HEK293 (cell line): ENCODE results near the gene DOCK9.

Experiments used
- KLF1 ChIP-seq: fragments of 450-650 bp; formaldehyde crosslinking; IDR thresholded peaks from 2 replicates; pipeline ENCODE4 v1.5.1; 2016; ENCODE audit warnings: missing biosample characterization, missing genetic modification characterization
- MZF1 ChIP-seq: fragments of 450-650 bp; formaldehyde crosslinking; IDR thresholded peaks from 2 replicates; pipeline ENCODE4 v1.5.1; 2017; ENCODE audit warnings: missing biosample characterization, missing genetic modification characterization, borderline replicate concordance
- ZNF274 ChIP-seq, 2 experiments: fragments of 200-500 bp in 1 of 2; fragments of 450-650 bp in 1 of 2; sonication (Bioruptor generic) in 1 of 2; formaldehyde crosslinking in 1 of 2; IDR thresholded peaks; 2 replicates each; pipeline versions ENCODE4 v1.5.1 to v1.6.1; 2014 to 2016; ENCODE audit warnings: borderline replicate concordance in 1 of 2, inconsistent platforms in 1 of 2, low read length in 1 of 2, missing biosample characterization in 1 of 2, missing genetic modification characterization in 1 of 2
- ZNF76 ChIP-seq: fragments of 450-650 bp; formaldehyde crosslinking; IDR thresholded peaks from 2 replicates; pipeline ENCODE4; 2016; ENCODE audit warnings: low read depth, missing biosample characterization, missing genetic modification characterization, borderline replicate concordance
- TF ChIP-seq, protein P1 (sequence below): fragments of 450-650 bp; formaldehyde crosslinking; IDR thresholded peaks from 2 replicates; pipeline ENCODE4 v1.5.1; 2016; ENCODE audit warnings: missing biosample characterization, missing genetic modification characterization
- TF ChIP-seq, protein P2 (sequence below): fragments of 450-650 bp; formaldehyde crosslinking; IDR thresholded peaks from 2 replicates; pipeline ENCODE4 v1.5.1; 2016; ENCODE audit warnings: missing biosample characterization, missing genetic modification characterization

DNA sequence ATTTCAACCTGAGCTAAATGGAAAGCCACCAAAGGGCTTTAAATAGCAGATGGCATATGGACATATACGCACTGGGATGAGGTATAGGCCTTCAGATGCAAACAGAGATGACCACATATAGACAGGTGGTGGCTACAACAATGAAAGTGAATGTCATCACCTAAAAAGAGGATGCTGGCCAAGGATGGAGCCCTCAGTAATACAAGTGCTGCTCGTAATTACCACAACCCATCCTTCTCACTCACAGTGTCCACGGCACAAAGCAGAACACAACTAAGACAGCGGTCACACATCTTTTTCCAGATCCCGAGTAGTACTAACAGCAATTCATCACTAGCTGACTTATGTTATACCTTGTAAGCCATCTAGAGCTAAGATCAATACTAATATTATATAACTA, 18.2 kb upstream of the DOCK9 start:
- no peak for TF ChIP-seq ZNF274 (IDR thresholded peaks at IDR 0.05; ENCODE audit: low read length)
- no peak for TF ChIP-seq ZNF274 (tag by site-specific recombination; IDR thresholded peaks at IDR 0.05; ENCODE audit: borderline replicate concordance)
- TF ChIP-seq MZF1 (tag by site-specific recombination) = no peak
- TF ChIP-seq, protein P1, sequence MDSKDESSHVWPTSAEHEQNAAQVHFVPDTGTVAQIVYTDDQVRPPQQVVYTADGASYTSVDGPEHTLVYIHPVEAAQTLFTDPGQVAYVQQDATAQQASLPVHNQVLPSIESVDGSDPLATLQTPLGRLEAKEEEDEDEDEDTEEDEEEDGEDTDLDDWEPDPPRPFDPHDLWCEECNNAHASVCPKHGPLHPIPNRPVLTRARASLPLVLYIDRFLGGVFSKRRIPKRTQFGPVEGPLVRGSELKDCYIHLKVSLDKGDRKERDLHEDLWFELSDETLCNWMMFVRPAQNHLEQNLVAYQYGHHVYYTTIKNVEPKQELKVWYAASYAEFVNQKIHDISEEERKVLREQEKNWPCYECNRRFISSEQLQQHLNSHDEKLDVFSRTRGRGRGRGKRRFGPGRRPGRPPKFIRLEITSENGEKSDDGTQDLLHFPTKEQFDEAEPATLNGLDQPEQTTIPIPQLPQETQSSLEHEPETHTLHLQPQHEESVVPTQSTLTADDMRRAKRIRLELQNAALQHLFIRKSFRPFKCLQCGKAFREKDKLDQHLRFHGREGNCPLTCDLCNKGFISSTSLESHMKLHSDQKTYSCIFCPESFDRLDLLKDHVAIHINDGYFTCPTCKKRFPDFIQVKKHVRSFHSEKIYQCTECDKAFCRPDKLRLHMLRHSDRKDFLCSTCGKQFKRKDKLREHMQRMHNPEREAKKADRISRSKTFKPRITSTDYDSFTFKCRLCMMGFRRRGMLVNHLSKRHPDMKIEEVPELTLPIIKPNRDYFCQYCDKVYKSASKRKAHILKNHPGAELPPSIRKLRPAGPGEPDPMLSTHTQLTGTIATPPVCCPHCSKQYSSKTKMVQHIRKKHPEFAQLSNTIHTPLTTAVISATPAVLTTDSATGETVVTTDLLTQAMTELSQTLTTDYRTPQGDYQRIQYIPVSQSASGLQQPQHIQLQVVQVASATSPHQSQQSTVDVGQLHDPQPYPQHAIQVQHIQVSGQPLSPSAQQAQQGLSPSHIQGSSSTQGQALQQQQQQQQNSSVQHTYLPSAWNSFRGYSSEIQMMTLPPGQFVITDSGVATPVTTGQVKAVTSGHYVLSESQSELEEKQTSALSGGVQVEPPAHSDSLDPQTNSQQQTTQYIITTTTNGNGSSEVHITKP (tag by site-specific recombination) = no peak
- TF ChIP-seq, protein P2, sequence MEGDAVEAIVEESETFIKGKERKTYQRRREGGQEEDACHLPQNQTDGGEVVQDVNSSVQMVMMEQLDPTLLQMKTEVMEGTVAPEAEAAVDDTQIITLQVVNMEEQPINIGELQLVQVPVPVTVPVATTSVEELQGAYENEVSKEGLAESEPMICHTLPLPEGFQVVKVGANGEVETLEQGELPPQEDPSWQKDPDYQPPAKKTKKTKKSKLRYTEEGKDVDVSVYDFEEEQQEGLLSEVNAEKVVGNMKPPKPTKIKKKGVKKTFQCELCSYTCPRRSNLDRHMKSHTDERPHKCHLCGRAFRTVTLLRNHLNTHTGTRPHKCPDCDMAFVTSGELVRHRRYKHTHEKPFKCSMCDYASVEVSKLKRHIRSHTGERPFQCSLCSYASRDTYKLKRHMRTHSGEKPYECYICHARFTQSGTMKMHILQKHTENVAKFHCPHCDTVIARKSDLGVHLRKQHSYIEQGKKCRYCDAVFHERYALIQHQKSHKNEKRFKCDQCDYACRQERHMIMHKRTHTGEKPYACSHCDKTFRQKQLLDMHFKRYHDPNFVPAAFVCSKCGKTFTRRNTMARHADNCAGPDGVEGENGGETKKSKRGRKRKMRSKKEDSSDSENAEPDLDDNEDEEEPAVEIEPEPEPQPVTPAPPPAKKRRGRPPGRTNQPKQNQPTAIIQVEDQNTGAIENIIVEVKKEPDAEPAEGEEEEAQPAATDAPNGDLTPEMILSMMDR (tag by site-specific recombination) = no peak
- TF ChIP-seq ZNF76 (tag by site-specific recombination) = no peak
- TF ChIP-seq KLF1 (tag by site-specific recombination) = no peak
